Cardiac fibroblast (primary cell): ENCODE data around the gene COL1A1.

Experiments used
- DNase-seq, 2 donors: peaks; one replicate each; pipeline versions ENCODE4 v3.0.0 to v3.0.0-alpha.2; 2010; ENCODE audit warnings: low read depth in 2 of 2
- H3K4me3 ChIP-seq, 2 donors: replicated peaks in 1 of 2; 1 replicate in 1 of 2; 2 replicates in 1 of 2; pipeline ENCODE4 v1.5.1; 2011; ENCODE audit warnings: low read depth in 2 of 2, low read length in 2 of 2, mild to moderate bottlenecking in 2 of 2, moderate library complexity in 1 of 2
- CTCF ChIP-seq: IDR thresholded peaks from one replicate; pipeline ENCODE4 v1.5.1; 2011; ENCODE audit warnings: low read depth, mild to moderate bottlenecking, low read length, inconsistent platforms

COL1A1 gene

DNA sequence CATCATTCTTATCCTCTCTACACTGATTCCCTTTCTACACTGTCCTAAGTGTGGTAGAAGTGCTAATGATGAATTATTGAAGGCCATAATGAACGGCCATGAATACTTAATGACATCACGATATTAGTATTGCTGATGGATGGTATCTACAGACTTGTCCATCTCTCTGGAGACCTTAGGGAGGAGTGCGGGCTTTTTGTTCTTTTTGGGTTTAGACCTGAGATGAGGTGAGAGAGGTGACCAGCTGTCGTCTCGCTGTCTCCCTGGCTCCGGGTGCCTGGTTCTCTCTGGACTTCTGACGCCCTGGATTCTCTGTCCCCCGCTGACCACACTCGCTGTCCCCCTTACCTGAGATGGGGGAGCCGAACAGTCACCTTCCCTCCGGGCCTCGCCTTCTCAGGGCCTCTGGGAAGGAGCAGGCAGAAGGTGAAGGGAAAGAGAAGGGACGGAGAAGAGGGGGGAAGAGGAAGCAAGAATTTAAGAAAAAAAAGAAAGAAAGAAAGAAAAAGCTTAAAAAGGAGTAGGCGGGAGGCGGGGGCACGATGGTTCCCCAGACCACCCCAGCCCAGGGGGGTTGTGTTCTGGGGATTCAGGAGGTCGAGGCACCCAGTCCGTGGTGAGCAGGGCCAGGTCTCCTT, 18.5 kb downstream of the COL1A1 start:
- DNase-seq = peak; percentile 36 to 55
- TF ChIP-seq CTCF = no peak
- no peak overlapping the region for H3K4me3 ChIP-seq

- DNase-seq = peak; percentile 49 to 64
- H3K4me3 ChIP-seq = no peak overlapping the region
- TF ChIP-seq CTCF = no peak
Measured at GRCh38 chr17:50181591-50182560, 19.6 kb downstream of the COL1A1 start.

GRCh38 chr17:50181144-50181543, 20.3 kb downstream of the COL1A1 start:
- TF ChIP-seq CTCF = no peak
- DNase-seq = no peak
- no peak overlapping the region for H3K4me3 ChIP-seq

DNA sequence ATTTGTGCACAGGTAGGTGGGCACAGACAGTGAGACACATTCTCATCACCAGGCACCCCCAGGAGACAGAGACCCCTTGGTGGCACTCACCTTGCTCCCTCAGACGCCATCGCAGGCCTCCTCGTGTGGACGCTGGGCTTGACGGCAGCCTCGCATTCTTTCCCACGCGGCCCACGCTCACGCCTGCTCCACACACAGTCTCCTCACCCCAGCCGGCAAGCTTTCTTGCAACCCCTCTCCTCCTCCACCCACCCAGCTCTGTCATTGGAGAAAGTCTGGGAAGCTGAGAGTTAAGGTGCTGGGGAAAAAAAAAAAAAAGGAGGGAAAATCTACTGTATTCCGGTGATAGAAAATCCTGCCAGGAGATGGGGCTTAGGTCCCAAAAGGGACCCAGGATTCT, 20.8 kb downstream of the COL1A1 start:
- peak in 1 of 2 donors; percentile 22 for DNase-seq
- TF ChIP-seq CTCF = no peak
- H3K4me3 ChIP-seq = no peak overlapping the region

GRCh38 chr17:50180111-50180510, 21.3 kb downstream of the COL1A1 start:
- DNase-seq = no peak
- no peak overlapping the region for H3K4me3 ChIP-seq
- TF ChIP-seq CTCF = no peak

DNA sequence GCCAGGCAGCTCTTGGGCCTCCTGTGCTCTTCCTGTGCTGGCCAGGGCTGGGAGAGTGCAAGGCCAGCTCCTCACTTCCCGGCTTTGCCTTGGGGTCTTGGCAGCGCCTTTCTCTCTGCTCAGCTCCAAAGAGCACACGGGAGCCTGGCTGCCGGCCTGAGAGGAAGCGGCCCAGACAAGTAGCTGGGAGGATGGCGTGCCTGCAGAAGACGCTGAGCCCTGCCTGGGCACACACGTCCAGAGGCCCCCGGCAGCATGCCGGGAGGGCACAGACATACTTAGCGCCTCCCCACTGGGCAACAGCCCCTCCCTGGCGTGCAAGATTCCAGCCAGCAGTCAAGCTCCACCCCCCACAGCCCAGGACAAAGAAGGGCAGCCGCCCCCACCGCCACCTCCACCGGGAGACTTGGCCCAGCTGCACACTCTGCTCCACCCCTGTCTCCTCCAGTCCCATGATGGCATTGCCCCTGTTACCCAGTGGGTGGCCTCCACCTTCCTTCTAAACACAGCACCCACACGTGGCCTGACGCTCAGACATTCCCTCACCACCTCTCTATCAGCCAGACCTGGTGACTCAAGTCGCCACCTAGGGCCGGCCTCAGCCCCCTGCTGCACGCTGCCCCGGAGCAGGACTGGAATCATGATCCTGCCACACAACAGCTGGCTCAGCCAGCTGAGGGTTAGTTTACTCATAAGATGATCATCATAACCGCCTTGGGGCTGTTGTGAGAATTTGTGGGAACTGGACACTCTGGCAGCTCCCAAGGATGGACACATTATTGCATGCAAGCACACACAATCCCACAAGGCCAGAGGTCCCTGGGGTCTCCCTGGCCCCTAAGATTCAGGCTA, 23.2 kb downstream of the COL1A1 start:
- peak; percentile 40 for TF ChIP-seq CTCF
- DNase-seq = peak; percentile 94 to 99
- H3K4me3 ChIP-seq = no peak overlapping the region
